CD14-positive monocyte (primary cell): Measurements from ENCODE around the gene PALM. TPM values are rescaled to one million over a fixed set of nuclear protein-coding genes. Genes with fewer than 3 reads are reported as not detected.
"Not testable (repeated sequence)": the region's sequence is repeated elsewhere in the genome, so short reads cannot be mapped to it uniquely, and the experiment has no call there.

Experiments used
- DNase-seq, 3 donors: peaks; one replicate each; pipeline ENCODE4 v3.0.0-alpha.2; 2011 to 2022
- H2AFZ ChIP-seq: 2 replicates; pipeline ENCODE4 v1.6.0; 2012; ENCODE audit warnings: mild to moderate bottlenecking, low read depth, low read length, inconsistent platforms; ENCODE audit not compliant: insufficient read depth, poor library complexity, severe bottlenecking
- H3K27ac ChIP-seq, 2 donors: 1 replicate in 1 of 2; 2 replicates in 1 of 2; pipeline ENCODE4 v1.5.1; 2012 to 2013; ENCODE audit warnings: low read length in 2 of 2, control low read depth in 1 of 2, inconsistent platforms in 1 of 2, low read depth in 1 of 2, mild to moderate bottlenecking in 1 of 2
- H3K27me3 ChIP-seq, 2 donors: one replicate each; pipeline versions ENCODE4 v1.6.0 to v1.6.1; 2011 to 2013; ENCODE audit warnings: low read length in 2 of 2; ENCODE audit not compliant: control insufficient read depth in 2 of 2, insufficient read depth in 2 of 2
- H3K36me3 ChIP-seq, 2 donors: replicated peaks in 1 of 2; 1 replicate in 1 of 2; 2 replicates in 1 of 2; pipeline versions ENCODE4 v1.5.1 to v1.6.1; 2012 to 2013; ENCODE audit warnings: low read length in 2 of 2, control low read depth in 1 of 2, inconsistent platforms in 1 of 2, mild to moderate bottlenecking in 1 of 2; ENCODE audit not compliant: insufficient read depth in 2 of 2, control insufficient read depth in 1 of 2
- H3K4me1 ChIP-seq, 2 donors: 1 replicate in 1 of 2; 2 replicates in 1 of 2; pipeline versions ENCODE4 v1.5.1 to v1.6.1; 2012 to 2013; ENCODE audit warnings: low read length in 2 of 2, control low read depth in 1 of 2, inconsistent platforms in 1 of 2, mild to moderate bottlenecking in 1 of 2, moderate library complexity in 1 of 2; ENCODE audit not compliant: insufficient read depth in 2 of 2, control insufficient read depth in 1 of 2
- H3K4me2 ChIP-seq: replicated peaks from 2 replicates; pipeline ENCODE3; 2012; ENCODE audit warnings: low read length, moderate library complexity, mild to moderate bottlenecking; ENCODE audit not compliant: poor library complexity, severe bottlenecking; ENCODE audit errors: extremely low read depth
- H3K4me3 ChIP-seq, 3 experiments: fragments of 200-600 bp in 1 of 3; sonication (generic) in 1 of 3; replicated peaks in 1 of 3; 1 replicate in 2 of 3; 2 replicates in 1 of 3; pipeline ENCODE4 v1.5.1; 2011 to 2013; ENCODE audit warnings: low read length in 3 of 3, mild to moderate bottlenecking in 3 of 3, control low read depth in 2 of 3, low read depth in 2 of 3, inconsistent platforms in 1 of 3, moderate library complexity in 1 of 3
- H3K79me2 ChIP-seq: 2 replicates; pipeline ENCODE4 v1.6.0; 2012; ENCODE audit warnings: mild to moderate bottlenecking, control low read depth, inconsistent platforms, low read length, moderate library complexity; ENCODE audit not compliant: insufficient read depth
- H3K9ac ChIP-seq: 2 replicates; pipeline ENCODE4 v1.6.0; 2017; ENCODE audit warnings: low read length, mild to moderate bottlenecking; ENCODE audit not compliant: insufficient read depth, poor library complexity, severe bottlenecking
- H3K9me3 ChIP-seq, 2 donors: replicated peaks in 1 of 2; 1 replicate in 1 of 2; 2 replicates in 1 of 2; pipeline versions ENCODE4 v1.5.1 to v1.6.1; 2012 to 2013; ENCODE audit warnings: low read length in 2 of 2, control low read depth in 1 of 2; ENCODE audit not compliant: control insufficient read depth in 1 of 2, insufficient read depth in 1 of 2
- H4K20me1 ChIP-seq: 2 replicates; pipeline ENCODE4 v1.6.0; 2012; ENCODE audit warnings: mild to moderate bottlenecking, low read length, control low read depth, moderate library complexity; ENCODE audit not compliant: insufficient read depth
- H3K27ac Mint-ChIP-seq, 7 donors: one replicate each; pipeline ENCODE4 v1.8.0; 2020; ENCODE audit warnings: mild to moderate bottlenecking in 7 of 7, mixed read lengths in 7 of 7, moderate library complexity in 6 of 7, inconsistent platforms in 2 of 7
- H3K27me3 Mint-ChIP-seq, 3 donors: one replicate each; pipeline ENCODE4 v1.8.0; 2021 to 2022; ENCODE audit warnings: low read depth in 3 of 3, mild to moderate bottlenecking in 3 of 3, mixed read lengths in 3 of 3, moderate library complexity in 3 of 3, inconsistent platforms in 1 of 3
- H3K36me3 Mint-ChIP-seq, 2 donors: one replicate each; pipeline ENCODE4 v1.8.0; 2020; ENCODE audit warnings: mixed read lengths in 2 of 2, inconsistent platforms in 1 of 2, mild to moderate bottlenecking in 1 of 2
- H3K4me1 Mint-ChIP-seq: one replicate; pipeline ENCODE4 v1.8.0; 2020; ENCODE audit warnings: mild to moderate bottlenecking, mixed read lengths
- H3K4me3 Mint-ChIP-seq, 2 donors: one replicate each; pipeline ENCODE4 v1.8.0; 2020; ENCODE audit warnings: mild to moderate bottlenecking in 2 of 2, mixed read lengths in 2 of 2, moderate library complexity in 1 of 2
- H3K9me3 Mint-ChIP-seq, 7 donors: one replicate each; pipeline ENCODE4 v1.8.0; 2020 to 2022; ENCODE audit warnings: mixed read lengths in 7 of 7, mild to moderate bottlenecking in 6 of 7, moderate library complexity in 6 of 7, inconsistent platforms in 2 of 7
- CTCF ChIP-seq: fragments of 200-600 bp; IDR thresholded peaks from one replicate; pipeline ENCODE4 v1.8.0; 2022; ENCODE audit warnings: antibody characterized with exemption, mild to moderate bottlenecking
- WGBS: methylation state at CpG from one replicate; pipeline ENCODE4 v1.1.5; 2013; ENCODE audit warnings: missing lambda C conversion rate; ENCODE audit not compliant: insufficient coverage; 5-methylcytosine and 5-hydroxymethylcytosine counted together
- intact Hi-C, 2 donors: fragments of 100-400 bp; cut with micrococcal nuclease; formaldehyde crosslinking; loops; one replicate each; pipeline versions ENCODE4 v1.15.0 to v1.15.1; 2023
- polyA plus RNA-seq, 3 donors: library from polyadenylated mRNA; depleted of rRNA in 1 of 3; unstranded in 2 of 3; stranded (reverse) in 1 of 3; fragments of 300-500 nt in 2 of 3; fragments of >200 nt in 1 of 3; fragmentation: Illumina TruSeq in 2 of 3; gene quantifications; 1 replicate in 2 of 3; 2 replicates in 1 of 3; pipeline ENCODE4 v1.2.3, GENCODE V29; 2012 to 2021

Gene PALM
- polyA plus RNA-seq, 3 donors = 0.23 TPM; not detected in 2

- H2AFZ ChIP-seq = peak within 1 kb of the TSS; percentile 96
- H3K36me3 ChIP-seq = no peaks in the 10 kb centered on the region
- H3K9me3 ChIP-seq = no peaks in the 10 kb centered on the region
- H3K9ac ChIP-seq = peak within 1 kb of the TSS; percentile 67
- Mint-ChIP-seq H3K36me3 (no peaks in the 10 kb centered on the region), H3K9me3 (peaks cover 0 to 2% (median 0%) of the 10 kb centered on the region in 7 donors), H3K4me1 (peaks cover 48% of the 10 kb centered on the region), H3K27ac (peak within 1 kb of the TSS in 1 of 7 donors; percentile 66), H3K27me3 (peaks cover 6 to 9% (median 7%) of the 10 kb centered on the region in 3 donors), H3K4me3 (peak within 1 kb of the TSS; percentile 74 to 83)
- H3K4me3 ChIP-seq = peak within 1 kb of the TSS; percentile 21 to 72 (median 42)
- no peak for TF ChIP-seq CTCF
- H3K27ac ChIP-seq = no peak within 1 kb of the TSS
- H3K79me2 ChIP-seq = peaks cover 24% of the 10 kb centered on the region
- peak within 1 kb of the TSS; percentile 88 for H3K4me2 ChIP-seq
- WGBS = under 1% methylated on average over 19 of the region's 31 CpGs
- H3K27me3 ChIP-seq = no peaks in the 10 kb centered on the region
- no peak for DNase-seq
- H3K4me1 ChIP-seq = peaks cover 57 to 59% of the 10 kb centered on the region in 2 donors
- H4K20me1 ChIP-seq = no peaks in the 10 kb centered on the region
- intact Hi-C loops = no loop called here
Measured at GRCh38 chr19:695352-695949, 13.3 kb upstream of the PALM start, which contains the start of gene PRSS57. Gene PRSS57 (minus strand): TSS chr19:695452. CDS start chr19:695430, 22 bp downstream.

- H2AFZ ChIP-seq, intact Hi-C loops, H3K36me3 Mint-ChIP-seq, H3K9me3 Mint-ChIP-seq, H3K9me3 ChIP-seq, H3K9ac ChIP-seq, DNase-seq, H3K36me3 ChIP-seq, H4K20me1 ChIP-seq, H3K27me3 ChIP-seq, H3K27me3 Mint-ChIP-seq: not testable (repeated sequence)
- Histone ChIP-seq H3K27ac (peak overlapping the region; percentile 78 to 81), H3K4me2 (peak overlapping the region; percentile 83), H3K79me2 (peaks cover 54% of the 10 kb centered on the region), H3K4me3 (peak overlapping the region in 1 of 3 experiments; percentile 71), H3K4me1 (peaks cover 82 to 89% of the 10 kb centered on the region in 2 donors)
- Mint-ChIP-seq H3K4me1 (peaks cover 69% of the 10 kb centered on the region), H3K4me3 (peak overlapping the region; percentile 68 to 84), H3K27ac (peak overlapping the region; percentile 53 to 93 (median 91))
- WGBS = 87% methylated on average over 10 of the region's 15 CpGs
Measured at GRCh38 chr19:698529-698928, 10.2 kb upstream of the PALM start.

DNA sequence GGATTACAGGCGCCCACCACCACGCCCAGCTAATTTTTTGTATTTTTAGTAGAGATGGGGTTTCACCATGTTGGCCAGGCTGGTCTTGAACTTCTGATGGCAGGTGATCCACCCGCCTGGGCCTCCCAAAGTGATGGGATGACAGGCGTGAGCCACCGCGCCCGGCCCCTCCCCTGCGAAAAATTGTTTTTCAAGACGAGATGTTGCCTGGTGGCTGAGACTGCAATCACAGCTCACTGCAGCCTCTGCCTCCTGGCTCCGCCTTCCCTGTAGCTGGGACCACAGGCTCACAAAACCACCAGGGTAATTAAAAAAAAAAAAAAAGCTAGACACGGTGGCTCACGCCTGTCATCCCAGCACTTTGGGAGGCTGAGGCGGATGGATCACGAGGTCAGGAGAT, 8.8 kb upstream of the PALM start:
- H3K27me3 ChIP-seq, H3K9me3 Mint-ChIP-seq, H3K27me3 Mint-ChIP-seq, intact Hi-C loops, H3K36me3 Mint-ChIP-seq, H4K20me1 ChIP-seq, H3K9me3 ChIP-seq, H3K36me3 ChIP-seq: not testable (repeated sequence)
- Histone ChIP-seq H3K4me3 (peak overlapping the region in 1 of 3 experiments; percentile 71), H3K4me2 (peak overlapping the region; percentile 34), H2AFZ (peak overlapping the region; percentile 73), H3K27ac (peak overlapping the region; percentile 78 to 81), H3K9ac (peak overlapping the region; percentile 57), H3K79me2 (peaks cover 52% of the 10 kb centered on the region), H3K4me1 (peaks cover 84 to 90% of the 10 kb centered on the region in 2 donors)
- peak overlapping the region; percentile 53 to 62 for H3K4me3 Mint-ChIP-seq
- peaks cover 68% of the 10 kb centered on the region for H3K4me1 Mint-ChIP-seq
- 2% methylated on average over 7 of the region's 14 CpGs for WGBS
- DNase-seq = peak; percentile 52 to 67 (median 61)
- peak overlapping the region; percentile 79 to 93 (median 90) for H3K27ac Mint-ChIP-seq

- Histone ChIP-seq H3K4me1 (peaks cover 58 to 63% of the 10 kb centered on the region in 2 donors), H3K27ac (peak overlapping the region; percentile 58 to 66), H3K79me2 (peaks cover 40% of the 10 kb centered on the region), H3K4me2 (peak overlapping the region; percentile 81), H3K4me3 (peak overlapping the region; percentile 80 to 91 (median 86)), H3K9ac (peak overlapping the region; percentile 53), H2AFZ (peak overlapping the region; percentile 46)
- H3K9me3 ChIP-seq, H3K27me3 ChIP-seq, H3K36me3 ChIP-seq, H3K9me3 Mint-ChIP-seq, H3K27me3 Mint-ChIP-seq, H4K20me1 ChIP-seq, DNase-seq, H3K36me3 Mint-ChIP-seq: not testable (repeated sequence)
- Mint-ChIP-seq H3K4me1 (peaks cover 53% of the 10 kb centered on the region), H3K27ac (peak overlapping the region; percentile 92 to 98 (median 96)), H3K4me3 (peak overlapping the region; percentile 94 to 98)
- intact Hi-C loops = loop anchor here in 1 of 2 donors (1.0 to 2.0 kb wide), 2 partner anchors 22 to 94 kb away; partner anchors contain the start of gene PTBP1
- 38% methylated on average over 3 of the region's 6 CpGs for WGBS
Measured at GRCh38 chr19:702847-703246, 5.9 kb upstream of the PALM start.
